Measurements from ENCODE around the gene MTOR. TPM values are rescaled to one million over a fixed set of nuclear protein-coding genes. Genes with fewer than 3 reads are reported as not detected.

The MTOR gene
- total RNA-seq, 1 donor from 2014 or later: 55.8 TPM

- Histone ChIP-seq H3K27me3 (no peaks in the 10 kb centered on the region), H3K36me3 (no peaks in the 10 kb centered on the region), H3K4me2 (no peak overlapping the region), H3K4me1 (peaks cover 1% of the 10 kb centered on the region), H3K4me3 (no peak overlapping the region), H2AFZ (replicated peaks) (no peak overlapping the region), H4K20me1 (ENCODE audit: low read depth) (no peaks in the 10 kb centered on the region), H3K9ac (no peak overlapping the region), H3F3A (ENCODE audit: low read depth) (peaks cover 4% of the 10 kb centered on the region), H3K79me2 (ENCODE audit: low read depth) (peaks cover 8% of the 10 kb centered on the region), H3K27ac (no peak overlapping the region), H3K9me3 (ENCODE audit: low read depth) (no peaks in the 10 kb centered on the region)
- TF ChIP-seq EZH2 (IDR thresholded peaks at IDR 0.05): no peak
- TF ChIP-seq EZH2phosphoT487 (IDR thresholded peaks at IDR 0.05): no peak
- no peak for TF ChIP-seq CTCF (IDR thresholded peaks at IDR 0.05)
- Mint-ChIP-seq H3K4me1 (peaks cover 5% of the 10 kb centered on the region), H3K9me3 (no peaks in the 10 kb centered on the region), H3K4me3 (no peak overlapping the region), H3K27me3 (ENCODE audit: insufficient read depth, low read depth) (peaks cover 5% of the 10 kb centered on the region), H3K36me3 (no peaks in the 10 kb centered on the region), H3K27ac (no peak overlapping the region)
- DNase-seq (ENCODE audit: low spot score): no peak
Measured at GRCh38 chr1:11266268-11267074, 4.1 kb upstream of the MTOR start.

- Histone ChIP-seq H3K79me2 (ENCODE audit: low read depth) (peaks cover 20% of the 10 kb centered on the region), H3K9ac (no peak overlapping the region), H3K4me1 (peaks cover under 1% of the 10 kb centered on the region), H3K4me2 (no peak overlapping the region), H2AFZ (replicated peaks) (no peak overlapping the region), H3K4me3 (no peak overlapping the region), H4K20me1 (ENCODE audit: low read depth) (no peaks in the 10 kb centered on the region), H3K36me3 (peaks cover 13% of the 10 kb centered on the region), H3F3A (ENCODE audit: low read depth) (no peaks in the 10 kb centered on the region), H3K27ac (no peak overlapping the region), H3K9me3 (ENCODE audit: low read depth) (no peaks in the 10 kb centered on the region), H3K27me3 (no peaks in the 10 kb centered on the region)
- Mint-ChIP-seq H3K4me1 (peaks cover under 1% of the 10 kb centered on the region), H3K9me3 (no peaks in the 10 kb centered on the region), H3K27me3 (ENCODE audit: insufficient read depth, low read depth) (no peaks in the 10 kb centered on the region), H3K27ac (no peak overlapping the region), H3K36me3 (peaks cover 37% of the 10 kb centered on the region), H3K4me3 (no peak overlapping the region)
- no peak for DNase-seq (ENCODE audit: low spot score)
- TF ChIP-seq CTCF (IDR thresholded peaks at IDR 0.05) (no peak), EZH2 (IDR thresholded peaks at IDR 0.05) (no peak), EZH2phosphoT487 (IDR thresholded peaks at IDR 0.05) (no peak)
Measured at GRCh38 chr1:11256299-11256698, 6.1 kb downstream of the MTOR start.

DNA sequence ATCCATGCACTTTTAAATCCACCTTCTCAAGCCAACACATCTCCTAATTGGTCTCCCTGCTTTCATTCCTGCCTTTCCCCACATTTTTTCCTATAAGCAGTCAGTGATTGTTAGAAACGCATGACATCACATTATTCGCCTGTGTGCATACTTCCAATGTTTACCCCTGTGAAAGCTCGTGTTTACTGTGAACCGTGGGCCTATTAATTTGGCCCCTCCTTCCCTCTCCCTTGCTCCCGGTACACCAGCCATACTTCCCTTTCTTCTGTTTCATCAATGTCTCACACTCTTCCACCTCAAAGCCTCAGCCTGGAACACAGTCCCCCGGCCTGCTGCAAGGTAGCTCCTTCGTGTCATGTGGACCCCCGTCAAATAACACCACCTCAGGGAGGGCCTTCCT, 9.1 kb downstream of the MTOR start:
- Histone ChIP-seq H3K4me1 (no peaks in the 10 kb centered on the region), H3K9ac (no peak overlapping the region), H3K4me3 (no peak overlapping the region), H3K36me3 (peaks cover 11% of the 10 kb centered on the region), H4K20me1 (ENCODE audit: low read depth) (no peaks in the 10 kb centered on the region), H3K27me3 (no peaks in the 10 kb centered on the region), H3F3A (ENCODE audit: low read depth) (peaks cover 2% of the 10 kb centered on the region), H2AFZ (replicated peaks) (no peak overlapping the region), H3K4me2 (no peak overlapping the region), H3K79me2 (ENCODE audit: low read depth) (no peaks in the 10 kb centered on the region), H3K27ac (no peak overlapping the region), H3K9me3 (ENCODE audit: low read depth) (no peaks in the 10 kb centered on the region)
- H3K4me1 Mint-ChIP-seq: peaks cover 4% of the 10 kb centered on the region
- no peak for TF ChIP-seq CTCF (IDR thresholded peaks at IDR 0.05)
- TF ChIP-seq EZH2 (IDR thresholded peaks at IDR 0.05): no peak
- TF ChIP-seq EZH2phosphoT487 (IDR thresholded peaks at IDR 0.05): no peak
- no peaks in the 10 kb centered on the region for H3K27me3 Mint-ChIP-seq (ENCODE audit: insufficient read depth, low read depth)
- H3K36me3 Mint-ChIP-seq: peaks cover 45% of the 10 kb centered on the region
- H3K4me3 Mint-ChIP-seq: no peak overlapping the region
- H3K9me3 Mint-ChIP-seq: no peaks in the 10 kb centered on the region
- H3K27ac Mint-ChIP-seq: no peak overlapping the region
- no peak for DNase-seq (ENCODE audit: low spot score)

All from neural progenitor cell (in vitro differentiated cells).